A549 (cell line): ENCODE results near the gene TENM3. TPM values are rescaled to one million over a fixed set of nuclear protein-coding genes. Genes with fewer than 3 reads are reported as not detected.

Source experiments
- ATAC-seq, 2 experiments: fragments of 200-7000 bp in 1 of 2; fragments of >200 bp in 1 of 2; cut with Nextera tagmentation in 1 of 2; cut with Tn5 transposase in 1 of 2; 3 replicates each; pipeline versions ENCODE4 v1.8.0 to v1.9.1; 2018 to 2020; ENCODE audit warnings: mild to moderate bottlenecking in 1 of 2, moderate library complexity in 1 of 2
- CTCF ChIA-PET: fragments of 300-600 bp; sonication (Branson Sonifier 250); formaldehyde crosslinking; extraction: SDS; loops from one replicate; lab custom pipeline; 2021; ENCODE audit warnings: antibody characterized with exemption, inconsistent platforms; lab: Yijun Ruan, JAX
- POLR2A ChIA-PET: fragments of 350-600 bp; formaldehyde crosslinking; extraction: SDS; loops from one replicate; lab custom pipeline; 2021; ENCODE audit warnings: antibody characterized with exemption, inconsistent platforms; lab: Yijun Ruan, JAX
- DNase-seq, 2 experiments: peaks; one replicate each; pipeline versions ENCODE4 v3.0.0 to v3.0.0-alpha.2; 2011 to 2016; ENCODE audit warnings: low read depth in 1 of 2, low spot score in 1 of 2
- FAIRE-seq: peaks from 2 replicates; lab custom pipeline; 2011; peaks lifted over from hg19 to GRCh38; lab: Jason Lieb, UNC
- H3K27ac ChIP-seq, 2 experiments: fragments of >200 bp; sonication (Bioruptor Twin); formaldehyde crosslinking; 3 replicates each; pipeline ENCODE4 v1.5.1; 2016 to 2017
- H3K4me1 ChIP-seq: fragments of >200 bp; sonication (Bioruptor Twin); formaldehyde crosslinking; 3 replicates; pipeline ENCODE4 v1.6.1; 2016
- H3K4me2 ChIP-seq: fragments of >200 bp; sonication (Bioruptor Twin); formaldehyde crosslinking; 3 replicates; pipeline ENCODE4 v1.6.1; 2016
- H3K4me3 ChIP-seq: fragments of >200 bp; sonication (Bioruptor Twin); formaldehyde crosslinking; 3 replicates; pipeline ENCODE4 v1.5.1; 2016
- H3K9me3 ChIP-seq: fragments of >200 bp; sonication (Bioruptor Twin); formaldehyde crosslinking; 3 replicates; pipeline ENCODE4 v1.6.1; 2016
- BHLHE40 ChIP-seq: IDR thresholded peaks from 2 replicates; pipeline ENCODE4 v1.6.1; 2012; ENCODE audit warnings: low read depth, low read length, inconsistent platforms
- CBX8 ChIP-seq: fragments of 200-600 bp; sonication (generic); IDR thresholded peaks from 2 replicates; pipeline ENCODE4 v1.6.1; 2016
- EP300 ChIP-seq, 2 experiments: fragments of >200 bp; sonication (Bioruptor Twin); formaldehyde crosslinking; IDR thresholded peaks; 2 replicates in 1 of 2; 3 replicates in 1 of 2; pipeline ENCODE4 v1.6.1; 2016 to 2017
- ESRRA ChIP-seq: fragments of 150-350 bp; IDR thresholded peaks from 2 replicates; pipeline ENCODE4 v1.6.1; 2014; ENCODE audit warnings: mild to moderate bottlenecking, low read length, borderline replicate concordance
- FOSB ChIP-seq: fragments of 250-450 bp; sonication (Bioruptor Pico); IDR thresholded peaks from 2 replicates; pipeline ENCODE4 v1.5.0; 2020; ENCODE audit warnings: mild to moderate bottlenecking, moderate library complexity
- FOSL2 ChIP-seq, 2 experiments: fragments of 450-650 bp in 1 of 2; fragments of >200 bp in 1 of 2; sonication (Bioruptor Twin) in 1 of 2; formaldehyde crosslinking; IDR thresholded peaks; 2 replicates each; pipeline versions ENCODE4 v1.5.0 to v1.6.1; 2016 to 2020; ENCODE audit warnings: mild to moderate bottlenecking in 1 of 2, moderate library complexity in 1 of 2
- GATA3 ChIP-seq: IDR thresholded peaks from 2 replicates; pipeline ENCODE4 v1.6.1; 2012; ENCODE audit warnings: borderline replicate concordance
- JUN ChIP-seq, 2 experiments: fragments of >200 bp; sonication (Bioruptor Twin); formaldehyde crosslinking; IDR thresholded peaks; 2 replicates in 1 of 2; 3 replicates in 1 of 2; pipeline ENCODE4 v1.6.1; 2016 to 2017
- KDM1A ChIP-seq: fragments of 200-600 bp; sonication (generic); IDR thresholded peaks from 2 replicates; pipeline ENCODE4 v1.6.1; 2016; ENCODE audit warnings: low read depth, mild to moderate bottlenecking
- KDM5A ChIP-seq: fragments of 200-600 bp; sonication (generic); IDR thresholded peaks from 2 replicates; pipeline ENCODE4 v1.6.1; 2016; ENCODE audit warnings: antibody characterized with exemption, mild to moderate bottlenecking
- MAFK ChIP-seq: fragments of 450-650 bp; IDR thresholded peaks from 2 replicates; pipeline ENCODE4 v1.6.1; 2014; ENCODE audit not compliant: partially characterized antibody
- NPAS2 ChIP-seq: fragments of 250-450 bp; sonication (Bioruptor Pico); IDR thresholded peaks from 2 replicates; pipeline ENCODE4 v1.8.0; 2022; ENCODE audit warnings: mild to moderate bottlenecking, moderate library complexity, borderline replicate concordance
- NR3C1 ChIP-seq: fragments of >200 bp; sonication (Bioruptor Twin); formaldehyde crosslinking; IDR thresholded peaks from 3 replicates; pipeline ENCODE4 v1.6.1; 2017
- POLR2AphosphoS2 ChIP-seq: conservative IDR thresholded peaks from 2 replicates; pipeline ENCODE4 v1.6.1; 2012; ENCODE audit warnings: low read length, improper control_type of control experiment, inconsistent platforms
- RNF2 ChIP-seq: fragments of 200-600 bp; sonication (generic); IDR thresholded peaks from 2 replicates; pipeline ENCODE4 v1.6.1; 2016; ENCODE audit warnings: low read depth, mild to moderate bottlenecking, antibody characterized with exemption, moderate library complexity, borderline replicate concordance
- SMC3 ChIP-seq: fragments of >200 bp; sonication (Bioruptor Twin); formaldehyde crosslinking; IDR thresholded peaks from 3 replicates; pipeline ENCODE4 v1.6.1; 2018; ENCODE audit warnings: inconsistent platforms
- SREBF2 ChIP-seq: fragments of 450-650 bp; IDR thresholded peaks from 2 replicates; pipeline ENCODE4 v1.6.1; 2014; ENCODE audit warnings: mild to moderate bottlenecking, moderate library complexity
- ZFP36 ChIP-seq: fragments of 450-650 bp; IDR thresholded peaks from 2 replicates; pipeline ENCODE4 v1.6.1; 2014; ENCODE audit warnings: borderline replicate concordance; ENCODE audit not compliant: partially characterized antibody
- ZSCAN20 ChIP-seq: fragments of 250-450 bp; sonication (Bioruptor Pico); IDR thresholded peaks from 2 replicates; pipeline ENCODE4 v1.8.0; 2022; ENCODE audit warnings: mild to moderate bottlenecking, moderate library complexity
- WGBS: methylation state at CpG from one replicate; pipeline ENCODE4 v1.1.6; 2017; ENCODE audit errors: missing lambda C conversion rate; 5-methylcytosine and 5-hydroxymethylcytosine counted together
- polyA plus RNA-seq, 4 experiments: library from polyadenylated mRNA; depleted of rRNA in 3 of 4; stranded (reverse); fragments of >200 nt; fragmentation: RNase III in 1 of 4; extraction: RNeasy Plus Mini Kit Qiagen cat#74134 plus additional on column Dnase treatment in 1 of 4; gene quantifications; 2 replicates in 3 of 4; 3 replicates in 1 of 4; pipeline ENCODE4 v1.2.3, GENCODE V29; 2011 to 2017
- TF ChIP-seq, protein P1 (sequence below): IDR thresholded peaks from 2 replicates; pipeline ENCODE4 v1.6.1; 2012
- TF ChIP-seq, protein P2 (sequence below): fragments of >200 bp; sonication (Bioruptor Twin); formaldehyde crosslinking; IDR thresholded peaks from 3 replicates; pipeline ENCODE4 v1.5.1; 2016
- TF ChIP-seq, protein P3 (sequence below): fragments of 150-350 bp; IDR thresholded peaks from 2 replicates; pipeline ENCODE4 v1.6.1; 2014; ENCODE audit warnings: low read depth, mild to moderate bottlenecking, low read length
- TF ChIP-seq, protein P4 (sequence below): IDR thresholded peaks from 2 replicates; pipeline ENCODE4 v1.6.1; 2012
- TF ChIP-seq, protein P5 (sequence below): fragments of 250-450 bp; sonication (Bioruptor Pico); IDR thresholded peaks from 2 replicates; pipeline ENCODE4 v1.5.0; 2021; ENCODE audit warnings: mild to moderate bottlenecking, moderate library complexity, borderline replicate concordance

Gene TENM3
- polyA plus RNA-seq, 2 of the 4 experiments (the other 2 are of a cell fraction) = 2.4 to 7.3 TPM

DNA sequence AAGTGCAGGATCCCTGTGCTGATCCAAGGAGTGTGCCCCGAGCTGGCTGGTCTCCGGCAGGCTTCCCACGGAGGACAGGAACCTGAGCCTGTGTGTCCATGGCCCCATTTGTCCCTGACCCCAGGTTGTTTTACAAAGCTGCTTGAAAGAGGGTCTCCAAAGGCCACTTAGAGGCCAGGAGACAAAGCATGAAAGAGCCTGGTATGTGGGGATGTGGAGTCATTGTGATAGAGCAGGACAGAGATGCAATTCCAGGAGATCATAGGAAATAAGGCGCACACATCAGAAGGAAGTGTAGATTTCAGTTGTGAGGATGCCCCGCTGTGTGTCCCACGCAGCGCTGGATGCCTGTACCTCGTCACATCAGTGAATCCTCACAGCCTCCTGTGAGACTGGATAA is 48.0 kb downstream of the TENM3 start:
- H3K9me3 ChIP-seq = no peaks in the 10 kb centered on the region
- WGBS = 64% methylated on average over 5 of the region's 8 CpGs
- no peak overlapping the region for H3K27ac ChIP-seq
- no peak for TF ChIP-seq ESRRA
- no peak for TF ChIP-seq BHLHE40
- no peak for TF ChIP-seq KDM5A
- TF ChIP-seq EP300 (IDR thresholded peaks at IDR 0.05) = no peak
- no peak for TF ChIP-seq MAFK
- no peak for TF ChIP-seq GATA3
- no peak for TF ChIP-seq NR3C1
- TF ChIP-seq, protein P1, sequence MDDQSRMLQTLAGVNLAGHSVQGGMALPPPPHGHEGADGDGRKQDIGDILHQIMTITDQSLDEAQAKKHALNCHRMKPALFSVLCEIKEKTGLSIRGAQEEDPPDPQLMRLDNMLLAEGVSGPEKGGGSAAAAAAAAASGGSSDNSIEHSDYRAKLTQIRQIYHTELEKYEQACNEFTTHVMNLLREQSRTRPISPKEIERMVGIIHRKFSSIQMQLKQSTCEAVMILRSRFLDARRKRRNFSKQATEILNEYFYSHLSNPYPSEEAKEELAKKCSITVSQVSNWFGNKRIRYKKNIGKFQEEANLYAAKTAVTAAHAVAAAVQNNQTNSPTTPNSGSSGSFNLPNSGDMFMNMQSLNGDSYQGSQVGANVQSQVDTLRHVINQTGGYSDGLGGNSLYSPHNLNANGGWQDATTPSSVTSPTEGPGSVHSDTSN = no peak
- no peak for TF ChIP-seq POLR2AphosphoS2
- TF ChIP-seq SMC3 = no peak
- TF ChIP-seq, protein P2, sequence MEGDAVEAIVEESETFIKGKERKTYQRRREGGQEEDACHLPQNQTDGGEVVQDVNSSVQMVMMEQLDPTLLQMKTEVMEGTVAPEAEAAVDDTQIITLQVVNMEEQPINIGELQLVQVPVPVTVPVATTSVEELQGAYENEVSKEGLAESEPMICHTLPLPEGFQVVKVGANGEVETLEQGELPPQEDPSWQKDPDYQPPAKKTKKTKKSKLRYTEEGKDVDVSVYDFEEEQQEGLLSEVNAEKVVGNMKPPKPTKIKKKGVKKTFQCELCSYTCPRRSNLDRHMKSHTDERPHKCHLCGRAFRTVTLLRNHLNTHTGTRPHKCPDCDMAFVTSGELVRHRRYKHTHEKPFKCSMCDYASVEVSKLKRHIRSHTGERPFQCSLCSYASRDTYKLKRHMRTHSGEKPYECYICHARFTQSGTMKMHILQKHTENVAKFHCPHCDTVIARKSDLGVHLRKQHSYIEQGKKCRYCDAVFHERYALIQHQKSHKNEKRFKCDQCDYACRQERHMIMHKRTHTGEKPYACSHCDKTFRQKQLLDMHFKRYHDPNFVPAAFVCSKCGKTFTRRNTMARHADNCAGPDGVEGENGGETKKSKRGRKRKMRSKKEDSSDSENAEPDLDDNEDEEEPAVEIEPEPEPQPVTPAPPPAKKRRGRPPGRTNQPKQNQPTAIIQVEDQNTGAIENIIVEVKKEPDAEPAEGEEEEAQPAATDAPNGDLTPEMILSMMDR = no peak
- TF ChIP-seq, all 56 proteins: peak for 0
- no peak for FAIRE-seq
- CTCF ChIA-PET = no interaction called here
- Histone ChIP-seq H3K4me3 (no peak overlapping the region), H3K4me2 (no peak overlapping the region), H3K4me1 (no peaks in the 10 kb centered on the region)
- POLR2A ChIA-PET = no interaction called here
- no peak for DNase-seq
- ATAC-seq = no peak

DNA sequence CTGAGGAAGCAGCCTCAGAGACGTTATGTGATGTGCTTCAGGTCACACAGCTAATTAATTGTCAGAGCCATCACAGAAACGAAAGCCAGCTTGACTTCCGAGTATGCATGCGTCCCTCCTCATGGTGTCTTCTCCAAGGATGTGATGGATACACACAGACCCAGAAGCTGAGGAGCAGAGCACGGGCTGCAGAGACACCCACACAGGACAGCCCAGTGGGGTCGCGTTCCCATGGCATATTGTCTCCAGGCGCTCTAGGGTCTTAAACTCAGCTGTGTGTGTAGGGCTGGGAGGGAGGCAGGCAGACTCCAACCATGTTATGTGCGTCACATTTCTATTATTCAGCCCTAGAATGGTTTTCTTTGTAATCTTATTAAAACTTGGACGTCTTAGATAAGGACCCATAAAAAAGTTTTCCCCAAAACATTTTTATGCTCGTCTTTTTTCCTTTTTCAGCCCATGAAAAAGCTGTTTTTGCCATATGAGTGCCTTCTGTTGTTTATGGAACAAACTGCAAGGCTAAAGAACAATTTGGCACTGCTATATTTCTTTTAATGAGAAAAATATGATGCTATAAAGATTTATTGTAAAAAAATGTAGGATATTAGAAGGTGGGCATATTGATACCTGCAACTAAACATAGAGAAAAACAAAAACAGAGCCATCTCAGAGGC is 48.5 kb downstream of the TENM3 start:
- no peak overlapping the region for H3K4me2 ChIP-seq
- H3K27ac ChIP-seq = no peak overlapping the region
- ChIA-PET CTCF (no interaction called here), POLR2A (no interaction called here)
- no peaks in the 10 kb centered on the region for H3K4me1 ChIP-seq
- no peaks in the 10 kb centered on the region for H3K9me3 ChIP-seq
- TF ChIP-seq, protein P3, sequence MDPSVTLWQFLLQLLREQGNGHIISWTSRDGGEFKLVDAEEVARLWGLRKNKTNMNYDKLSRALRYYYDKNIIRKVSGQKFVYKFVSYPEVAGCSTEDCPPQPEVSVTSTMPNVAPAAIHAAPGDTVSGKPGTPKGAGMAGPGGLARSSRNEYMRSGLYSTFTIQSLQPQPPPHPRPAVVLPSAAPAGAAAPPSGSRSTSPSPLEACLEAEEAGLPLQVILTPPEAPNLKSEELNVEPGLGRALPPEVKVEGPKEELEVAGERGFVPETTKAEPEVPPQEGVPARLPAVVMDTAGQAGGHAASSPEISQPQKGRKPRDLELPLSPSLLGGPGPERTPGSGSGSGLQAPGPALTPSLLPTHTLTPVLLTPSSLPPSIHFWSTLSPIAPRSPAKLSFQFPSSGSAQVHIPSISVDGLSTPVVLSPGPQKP = no peak
- no peak for TF ChIP-seq SREBF2
- TF ChIP-seq EP300 (IDR thresholded peaks at IDR 0.05) = no peak
- TF ChIP-seq ZFP36 = no peak
- TF ChIP-seq KDM1A = no peak
- no peak for TF ChIP-seq NPAS2 (CRISPR knock-in tag)
- TF ChIP-seq, protein P4, sequence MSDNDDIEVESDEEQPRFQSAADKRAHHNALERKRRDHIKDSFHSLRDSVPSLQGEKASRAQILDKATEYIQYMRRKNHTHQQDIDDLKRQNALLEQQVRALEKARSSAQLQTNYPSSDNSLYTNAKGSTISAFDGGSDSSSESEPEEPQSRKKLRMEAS = no peak
- no peak for FAIRE-seq
- H3K4me3 ChIP-seq = no peak overlapping the region
- no peak for DNase-seq
- WGBS = 9% methylated on average over 3 of the region's 11 CpGs
- ATAC-seq = no peak

DNA sequence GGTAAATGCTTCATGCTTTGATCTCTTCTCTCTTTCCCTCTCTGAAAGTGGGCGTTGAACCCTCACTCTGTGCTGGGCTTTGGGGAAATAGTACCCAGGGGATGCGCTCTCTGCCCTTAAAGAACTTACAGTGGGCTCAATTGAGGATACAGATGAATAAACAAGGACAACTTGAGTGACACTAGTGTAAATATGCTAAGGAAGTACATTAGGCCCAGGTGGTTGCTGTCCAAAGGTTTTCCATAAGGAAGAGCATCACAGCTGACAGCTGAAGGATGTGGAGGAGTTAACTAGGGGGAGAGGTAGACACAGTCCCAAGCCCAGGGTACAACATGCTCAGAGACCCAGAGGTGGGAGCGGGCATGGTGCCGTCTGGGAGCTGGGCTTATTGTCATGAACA is 49.4 kb downstream of the TENM3 start:
- ChIA-PET POLR2A (no interaction called here), CTCF (no interaction called here)
- Histone ChIP-seq H3K27ac (no peak overlapping the region), H3K4me2 (no peak overlapping the region), H3K4me1 (no peaks in the 10 kb centered on the region), H3K4me3 (no peak overlapping the region), H3K9me3 (no peaks in the 10 kb centered on the region)
- DNase-seq (no peak), ATAC-seq (no peak), FAIRE-seq (no peak)
- TF ChIP-seq, protein P2 = no peak
- TF ChIP-seq BHLHE40 = no peak
- TF ChIP-seq, protein P4 = no peak
- no peak for TF ChIP-seq KDM1A
- TF ChIP-seq, protein P5, sequence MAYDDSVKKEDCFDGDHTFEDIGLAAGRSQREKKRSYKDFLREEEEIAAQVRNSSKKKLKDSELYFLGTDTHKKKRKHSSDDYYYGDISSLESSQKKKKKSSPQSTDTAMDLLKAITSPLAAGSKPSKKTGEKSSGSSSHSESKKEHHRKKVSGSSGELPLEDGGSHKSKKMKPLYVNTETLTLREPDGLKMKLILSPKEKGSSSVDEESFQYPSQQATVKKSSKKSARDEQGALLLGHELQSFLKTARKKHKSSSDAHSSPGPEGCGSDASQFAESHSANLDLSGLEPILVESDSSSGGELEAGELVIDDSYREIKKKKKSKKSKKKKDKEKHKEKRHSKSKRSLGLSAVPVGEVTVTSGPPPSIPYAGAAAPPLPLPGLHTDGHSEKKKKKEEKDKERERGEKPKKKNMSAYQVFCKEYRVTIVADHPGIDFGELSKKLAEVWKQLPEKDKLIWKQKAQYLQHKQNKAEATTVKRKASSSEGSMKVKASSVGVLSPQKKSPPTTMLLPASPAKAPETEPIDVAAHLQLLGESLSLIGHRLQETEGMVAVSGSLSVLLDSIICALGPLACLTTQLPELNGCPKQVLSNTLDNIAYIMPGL (CRISPR knock-in tag) = no peak
- TF ChIP-seq CBX8 = no peak
- TF ChIP-seq FOSB (CRISPR knock-in tag) = no peak
- TF ChIP-seq RNF2 = no peak
- no peak for TF ChIP-seq JUN (IDR thresholded peaks at IDR 0.05)
- TF ChIP-seq MAFK = no peak
- no peak for TF ChIP-seq FOSL2 (IDR thresholded peaks at IDR 0.05)
- TF ChIP-seq FOSL2 (CRISPR knock-in tag; IDR thresholded peaks at IDR 0.05) = no peak
- TF ChIP-seq ZSCAN20 = no peak
- WGBS = 36% methylated on average over 4 of the region's 4 CpGs
